GM21423 (cell line): ENCODE measurements around the gene NXT2.
"Not testable (repeated sequence)": the region's sequence is repeated elsewhere in the genome, so short reads cannot be mapped to it uniquely, and the experiment has no call there.

Experiments used
- ATAC-seq: cut with Tn5 transposase; IDR thresholded peaks from one replicate; pipeline ENCODE4 v1.9.1; 2021; ENCODE audit warnings: mild to moderate bottlenecking, moderate library complexity; ENCODE audit not compliant: unreplicated experiment

Gene NXT2

GRCh38 chrX:109536439-109537323 lies at the start of gene NXT2:
Gene NXT2 (plus strand): TSS chrX:109536844. CDS start chrX:109537007, 163 bp downstream.
- peak; percentile 98 for ATAC-seq

GRCh38 chrX:109487640-109488039 lies 49.0 kb upstream of the NXT2 start:
- peak; percentile 53 for ATAC-seq

- ATAC-seq = no peak
These were observed 47.5 kb upstream of the NXT2 start for GRCh38 chrX:109489174-109489573.

DNA sequence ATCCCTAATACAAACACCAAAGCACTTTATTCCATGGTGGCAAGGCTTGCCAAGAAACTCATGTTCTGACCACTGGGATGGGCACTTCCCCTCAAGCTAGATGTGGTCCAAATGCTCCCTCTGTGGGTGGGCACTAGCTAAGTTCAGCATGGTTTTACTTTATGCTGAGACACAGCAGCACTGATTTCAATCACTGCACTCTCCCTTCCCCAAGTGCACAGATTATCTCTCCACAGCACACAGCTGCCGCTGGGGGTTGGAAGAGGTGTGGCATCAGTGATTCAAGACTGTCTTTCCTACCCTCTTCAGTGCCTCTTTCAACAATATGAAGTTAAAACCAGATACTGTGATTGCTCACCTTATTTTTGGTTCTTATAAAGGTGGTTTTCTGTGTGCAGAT lies 38.2 kb upstream of the NXT2 start:
- ATAC-seq = no peak

DNA sequence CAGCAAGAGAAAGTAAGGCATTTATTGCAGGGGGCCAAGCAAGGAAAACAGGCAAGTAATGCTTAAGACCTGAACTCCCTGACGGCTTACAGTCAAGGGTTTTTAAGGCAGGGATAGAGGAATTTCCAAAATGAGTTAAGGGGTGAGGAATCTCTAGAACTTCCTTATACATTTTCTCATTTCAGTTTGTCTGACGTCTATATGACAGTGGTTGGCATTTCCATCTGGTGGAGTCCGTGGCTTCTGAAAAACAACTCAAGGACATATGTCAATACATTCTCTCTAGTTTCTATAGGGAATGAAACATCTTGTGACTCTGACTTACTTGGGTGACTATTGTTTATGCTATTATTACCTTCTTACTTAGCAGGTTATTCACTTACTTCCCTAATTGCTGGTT lies 35.5 kb upstream of the NXT2 start:
- ATAC-seq = no peak

GRCh38 chrX:109508915-109509314 lies 27.7 kb upstream of the NXT2 start:
- ATAC-seq = no peak

GRCh38 chrX:109511113-109511512 lies 25.5 kb upstream of the NXT2 start:
- ATAC-seq = no peak

DNA sequence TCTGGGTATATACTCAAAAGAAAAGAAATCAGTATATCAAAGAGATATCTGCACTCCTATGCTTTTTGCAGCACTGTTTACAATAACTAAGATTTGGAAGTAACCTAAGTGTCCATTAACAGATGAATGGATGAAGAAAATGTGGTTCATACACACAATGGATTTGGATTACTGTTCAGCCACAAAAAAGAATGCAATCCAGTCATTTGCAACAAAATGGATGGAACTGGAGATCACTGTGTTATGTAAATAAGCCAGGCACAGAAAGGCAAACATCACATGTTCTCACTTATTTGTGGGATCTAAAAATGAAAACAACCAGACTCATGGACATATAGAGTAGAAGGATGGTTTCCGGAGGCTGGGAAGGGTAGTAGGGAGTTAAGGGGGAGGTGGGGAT lies 17.6 kb upstream of the NXT2 start:
- ATAC-seq = no peak

GRCh38 chrX:109533005-109533404 lies 3.6 kb upstream of the NXT2 start:
- no peak for ATAC-seq

DNA sequence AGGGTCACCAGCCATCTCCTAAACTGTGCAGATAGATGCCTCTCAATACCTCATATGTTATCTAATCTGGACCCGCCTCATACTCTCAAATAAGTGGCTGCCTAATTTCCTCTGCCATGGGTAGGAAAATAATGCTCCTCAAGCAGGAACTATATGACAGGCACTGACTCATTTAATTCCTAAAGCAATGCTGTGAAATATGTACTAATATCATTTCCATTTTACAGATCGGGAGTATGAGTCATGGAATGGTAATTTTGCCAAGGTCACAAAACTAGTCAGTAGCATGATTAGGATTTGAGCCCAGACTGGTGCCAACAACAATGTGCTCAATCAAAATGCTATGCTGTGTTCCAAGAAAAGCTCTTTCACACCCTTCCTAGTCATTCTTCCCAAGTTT lies 3.0 kb upstream of the NXT2 start:
- no peak for ATAC-seq

DNA sequence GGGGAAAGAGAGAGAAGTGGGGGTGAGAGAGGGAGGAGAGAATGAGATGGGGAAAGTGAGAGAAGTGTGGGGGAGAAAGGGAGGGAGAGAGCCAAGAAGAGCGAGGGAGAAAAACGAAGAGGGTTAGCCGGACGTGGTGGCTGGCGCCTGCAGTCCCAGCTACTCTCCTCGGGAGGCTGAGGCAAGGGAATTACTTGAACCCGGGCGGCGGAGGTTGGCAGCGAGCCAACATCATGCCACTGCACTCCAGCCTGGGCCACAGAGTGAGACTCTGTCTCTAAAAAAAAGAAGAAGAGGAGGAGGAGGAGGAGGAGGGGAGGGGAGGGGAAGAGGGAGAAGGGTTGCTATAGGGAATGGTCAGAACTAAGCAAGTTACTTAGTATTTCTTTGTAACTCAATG lies 1.7 kb upstream of the NXT2 start:
- ATAC-seq = no peak

- no peak for ATAC-seq
These were observed 1.1 kb upstream of the NXT2 start for GRCh38 chrX:109535578-109535977.

DNA sequence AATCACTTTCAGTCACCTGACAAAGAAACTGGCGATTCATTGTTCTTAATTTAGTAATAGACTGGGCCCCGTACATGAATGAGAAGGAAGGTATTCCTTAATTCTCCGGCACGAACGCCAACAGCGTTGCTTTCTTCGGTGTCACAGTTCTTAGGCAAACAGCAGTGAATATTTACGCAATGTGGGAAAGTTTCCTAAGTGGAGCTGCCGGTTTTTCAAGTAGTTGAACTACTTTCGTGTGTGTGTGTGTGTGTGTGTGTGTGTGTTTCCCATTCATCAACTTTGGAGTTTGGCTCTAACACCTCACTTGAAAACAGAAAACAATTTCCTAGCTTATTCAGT lies 651 bp downstream of the NXT2 start:
- no peak for ATAC-seq

DNA sequence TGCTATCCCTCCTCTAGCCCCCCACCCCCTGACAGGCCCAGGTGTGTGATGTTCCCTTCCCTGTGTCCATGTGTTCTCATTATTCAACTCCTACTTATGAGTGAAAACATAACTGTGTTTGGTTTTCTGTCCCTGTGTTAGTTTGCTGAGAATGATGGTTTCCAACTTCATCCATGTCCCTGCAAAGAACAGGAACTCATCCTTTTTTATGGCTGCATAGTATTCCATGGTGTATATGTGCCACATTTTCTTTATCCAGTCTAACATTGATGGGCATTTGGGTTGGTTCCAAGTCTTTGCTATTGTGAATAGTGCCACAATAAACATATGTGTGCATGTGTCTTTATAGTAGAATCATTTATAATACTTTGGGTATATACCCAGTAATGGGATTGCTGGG lies 2.4 kb downstream of the NXT2 start:
- ATAC-seq = not testable (repeated sequence)

GRCh38 chrX:109553862-109554261 lies 17.2 kb downstream of the NXT2 start:
- no peak for ATAC-seq

- ATAC-seq = not testable (repeated sequence)
These were observed 39.4 kb downstream of the NXT2 start for GRCh38 chrX:109576083-109576482.

DNA sequence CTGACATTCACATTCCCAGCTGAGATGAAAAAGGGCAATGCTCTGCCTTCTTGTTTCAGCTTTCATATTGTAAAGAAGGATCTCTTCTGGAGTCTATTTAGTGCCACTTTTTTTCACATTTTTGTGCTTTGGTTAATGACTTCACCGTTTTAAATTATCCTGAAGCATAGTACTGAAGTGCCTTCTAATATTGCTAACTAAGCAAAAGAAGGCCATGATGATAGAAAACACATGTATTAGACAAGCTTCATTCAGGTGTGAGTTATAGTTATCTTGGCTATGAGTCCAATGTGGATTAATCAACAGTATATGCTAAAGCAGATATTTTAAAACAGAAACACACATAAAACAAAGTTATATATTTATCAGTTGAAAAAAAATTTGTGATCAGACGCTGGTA lies 40.4 kb downstream of the NXT2 start:
- no peak for ATAC-seq

GRCh38 chrX:109578916-109579315 lies 42.3 kb downstream of the NXT2 start:
- no peak for ATAC-seq

DNA sequence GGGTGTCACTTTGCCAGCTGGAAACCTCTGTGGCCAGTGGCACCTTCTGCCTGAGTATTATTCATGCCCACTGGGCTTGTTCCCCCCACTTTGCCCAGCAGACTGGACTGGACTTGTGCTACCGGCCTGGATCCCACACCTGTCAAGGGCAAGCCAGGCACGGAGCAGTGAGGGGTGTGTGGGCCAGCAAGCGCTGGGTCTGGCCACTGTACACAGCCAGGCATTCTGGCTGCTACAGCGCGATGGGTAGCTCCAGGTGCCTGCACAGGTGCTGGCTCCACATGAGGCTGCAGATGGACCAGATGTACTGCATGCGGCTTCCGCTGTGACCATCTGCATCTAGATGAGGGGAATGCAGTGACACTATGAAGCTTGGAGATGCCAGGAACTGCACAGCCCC lies 48.8 kb downstream of the NXT2 start:
- no peak for ATAC-seq

DNA sequence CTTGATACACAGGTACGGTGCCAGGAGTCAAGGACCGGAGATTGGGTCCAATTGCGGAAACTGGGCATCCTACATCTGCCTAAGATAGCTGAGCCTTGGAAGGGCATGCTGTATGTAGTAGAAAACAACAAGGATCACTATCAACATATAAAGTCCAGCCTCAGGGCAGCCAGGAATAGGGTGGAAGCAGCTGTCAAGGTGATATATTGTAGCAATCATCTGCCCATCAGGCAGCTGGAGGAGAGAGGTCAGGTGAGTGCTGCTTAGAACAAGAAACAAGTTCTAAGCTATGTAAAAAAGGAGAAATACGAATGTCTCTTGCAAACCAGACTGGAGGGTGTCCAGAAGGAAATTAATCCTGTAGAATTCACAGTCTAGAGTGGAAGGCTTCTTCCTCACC lies 53.5 kb downstream of the NXT2 start:
- ATAC-seq = no peak
